COLO668 (cell line): ENCODE measurements around the gene LIMCH1.

Source experiments
- DNase-seq: peaks from one replicate; lab custom pipeline; 2025; ENCODE audit not compliant: unreplicated experiment; lab: John Stamatoyannopoulos, UW

The LIMCH1 gene

DNA sequence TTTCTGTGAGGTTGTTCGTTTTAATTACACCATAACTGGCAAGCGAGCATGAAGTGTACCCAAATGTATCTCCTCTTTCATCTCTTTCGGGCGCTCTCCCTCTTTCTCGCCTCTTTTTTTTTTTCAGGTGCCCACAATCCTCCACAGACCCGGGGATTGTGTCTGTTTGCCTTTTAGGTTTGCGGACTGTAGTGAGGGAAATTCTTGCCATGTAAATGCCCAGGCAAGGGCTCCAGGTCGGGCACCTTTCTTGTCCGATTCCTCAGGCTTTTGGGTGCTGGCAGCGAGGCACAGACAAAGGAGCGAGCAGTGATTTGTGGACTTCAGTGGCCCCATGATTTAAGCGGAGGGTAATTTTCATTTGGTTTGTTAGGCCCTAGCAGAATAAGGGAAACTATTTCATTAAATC is 211.7 kb downstream of the LIMCH1 start:
- DNase-seq = no peak
